SK-N-SH (cell line): ENCODE measurements around the gene STAC3. TPM values are rescaled to one million over a fixed set of nuclear protein-coding genes. Genes with fewer than 3 reads are reported as not detected.

ENCODE experiments used
- CTCF ChIA-PET: fragments of 300-600, 350-600 bp; formaldehyde crosslinking; extraction: SDS; loops from one replicate; lab custom pipeline; 2021; lab: Yijun Ruan, JAX
- POLR2A ChIA-PET: fragments of 350-600 bp; sonication (Branson Sonifier 250); formaldehyde crosslinking; extraction: SDS; loops from one replicate; lab custom pipeline; 2020; ENCODE audit warnings: antibody characterized with exemption, inconsistent platforms; lab: Yijun Ruan, JAX
- DNase-seq: peaks from one replicate; pipeline ENCODE4 v3.0.0; 2012
- H2AFZ ChIP-seq: fragments of 200-600 bp; sonication (generic); 2 replicates; pipeline ENCODE4 v1.8.1; 2016; ENCODE audit warnings: antibody characterized with exemption, mild to moderate bottlenecking, low read depth
- H3F3A ChIP-seq: fragments of 200-600 bp; sonication (generic); replicated peaks from 2 replicates; pipeline ENCODE3; 2016; ENCODE audit warnings: antibody characterized with exemption, mild to moderate bottlenecking; ENCODE audit not compliant: insufficient read depth
- H3K27ac ChIP-seq, 2 experiments: fragments of 200-500 bp in 1 of 2; fragments of 200-600 bp in 1 of 2; sonication (Bioruptor generic) in 1 of 2; sonication (generic), shearing (Covaris generic) in 1 of 2; 2 replicates each; pipeline versions ENCODE4 v1.5.1 to v1.6.1; 2014 to 2016; ENCODE audit warnings: low read depth in 2 of 2, inconsistent platforms in 1 of 2, low read length in 1 of 2, mild to moderate bottlenecking in 1 of 2, mixed read lengths in 1 of 2
- H3K27me3 ChIP-seq: fragments of 200-600 bp; sonication (generic), shearing (Covaris generic); 2 replicates; pipeline ENCODE4 v1.6.1; 2016; ENCODE audit warnings: mixed run types; ENCODE audit not compliant: insufficient read depth
- H3K36me3 ChIP-seq, 2 experiments: fragments of 200-500 bp in 1 of 2; fragments of 200-600 bp in 1 of 2; sonication (Bioruptor generic) in 1 of 2; sonication (generic) in 1 of 2; replicated peaks in 1 of 2; 2 replicates each; pipeline versions ENCODE3 to v1.5.1; 2014 to 2016; ENCODE audit warnings: low read length in 1 of 2, mild to moderate bottlenecking in 1 of 2; ENCODE audit not compliant: insufficient read depth in 2 of 2, control insufficient read depth in 1 of 2
- H3K4me1 ChIP-seq, 2 experiments: fragments of 200-500 bp in 1 of 2; fragments of 200-600 bp in 1 of 2; sonication (Bioruptor generic) in 1 of 2; sonication (generic), shearing (Covaris generic) in 1 of 2; 2 replicates each; pipeline versions ENCODE4 v1.5.1 to v1.6.1; 2014 to 2016; ENCODE audit warnings: low read depth in 1 of 2, low read length in 1 of 2, mixed run types in 1 of 2; ENCODE audit not compliant: insufficient read depth in 2 of 2, control insufficient read depth in 1 of 2
- H3K4me2 ChIP-seq: fragments of 200-600 bp; sonication (generic), shearing (Covaris generic); 2 replicates; pipeline ENCODE4 v1.6.1; 2017; ENCODE audit warnings: mixed run types
- H3K4me3 ChIP-seq, 2 experiments: fragments of 200-500 bp in 1 of 2; fragments of 200-600 bp in 1 of 2; sonication (Bioruptor generic) in 1 of 2; sonication (generic), shearing (Covaris generic) in 1 of 2; 2 replicates each; pipeline versions ENCODE4 v1.5.1 to v1.8.1; 2014 to 2016; ENCODE audit warnings: low read depth in 2 of 2, inconsistent platforms in 1 of 2, low read length in 1 of 2, mild to moderate bottlenecking in 1 of 2, mixed read lengths in 1 of 2, moderate library complexity in 1 of 2
- H3K79me2 ChIP-seq: fragments of 200-600 bp; sonication (generic); 2 replicates; pipeline ENCODE4 v1.8.1; 2017; ENCODE audit warnings: mild to moderate bottlenecking; ENCODE audit not compliant: insufficient read depth
- H3K9ac ChIP-seq: fragments of 200-600 bp; sonication (generic); 2 replicates; pipeline ENCODE4 v1.6.1; 2017; ENCODE audit warnings: mixed run types
- H3K9me2 ChIP-seq: fragments of 200-600 bp; sonication (generic); 2 replicates; pipeline ENCODE4 v1.6.1; 2017; ENCODE audit warnings: mixed run types
- H3K9me3 ChIP-seq: fragments of 200-600 bp; sonication (generic); 2 replicates; pipeline ENCODE4 v1.6.1; 2017; ENCODE audit warnings: mixed run types, mild to moderate bottlenecking, moderate library complexity
- H4K20me1 ChIP-seq: fragments of 200-600 bp; sonication (generic); 2 replicates; pipeline ENCODE4 v1.6.1; 2017; ENCODE audit warnings: mild to moderate bottlenecking, mixed run types; ENCODE audit not compliant: insufficient read depth
- CHD2 ChIP-seq: fragments of 150-350 bp; IDR thresholded peaks from 2 replicates; pipeline ENCODE4 v1.6.1; 2018; ENCODE audit warnings: low read length; ENCODE audit not compliant: partially characterized antibody
- CTCF ChIP-seq: fragments of 200-600 bp; sonication (generic); IDR thresholded peaks from 2 replicates; pipeline ENCODE4 v1.6.1; 2017; ENCODE audit warnings: antibody characterized with exemption, mild to moderate bottlenecking, moderate library complexity
- FOSL2 ChIP-seq: IDR thresholded peaks from 2 replicates; pipeline ENCODE4 v1.4.0; 2012; ENCODE audit warnings: low read depth, mild to moderate bottlenecking, moderate library complexity, borderline replicate concordance
- FOXJ3 ChIP-seq: sonication (generic); formaldehyde crosslinking; IDR thresholded peaks from 2 replicates; pipeline ENCODE4 v1.5.1; 2020; ENCODE audit warnings: mild to moderate bottlenecking, missing genetic modification reagents
- GATA2 ChIP-seq: sonication (generic); formaldehyde crosslinking; IDR thresholded peaks from 2 replicates; pipeline ENCODE4 v1.5.0; 2020; ENCODE audit warnings: mild to moderate bottlenecking, missing genetic modification reagents
- IRF3 ChIP-seq: fragments of 150-350 bp; IDR thresholded peaks from 2 replicates; pipeline ENCODE4 v1.6.1; 2016; ENCODE audit warnings: mild to moderate bottlenecking, low read depth, low read length
- MEF2A ChIP-seq: IDR thresholded peaks from 2 replicates; pipeline ENCODE4 v1.4.0; 2012; ENCODE audit warnings: low read depth, borderline replicate concordance
- MXI1 ChIP-seq: IDR thresholded peaks from 2 replicates; pipeline ENCODE4 v1.6.1; 2012; ENCODE audit warnings: mild to moderate bottlenecking, low read depth, low read length, improper control_type of control experiment
- POLR2AphosphoS5 ChIP-seq: IDR thresholded peaks from 2 replicates; pipeline ENCODE4 v1.6.1; 2012; ENCODE audit warnings: low read depth, low read length
- REST ChIP-seq: IDR thresholded peaks from 2 replicates; pipeline ENCODE4 v1.6.1; 2012; ENCODE audit warnings: mild to moderate bottlenecking, low read depth, low read length, moderate library complexity
- SMC3 ChIP-seq: IDR thresholded peaks from 2 replicates; pipeline ENCODE4 v1.6.1; 2012; ENCODE audit warnings: low read depth, low read length, improper control_type of control experiment
- TAF1 ChIP-seq: IDR thresholded peaks from 2 replicates; pipeline ENCODE4 v1.6.1; 2012; ENCODE audit warnings: low read depth, mild to moderate bottlenecking, low read length, moderate library complexity, borderline replicate concordance
- TCF12 ChIP-seq: IDR thresholded peaks from 2 replicates; pipeline ENCODE4 v1.4.0; 2012
- USF2 ChIP-seq: fragments of 150-350 bp; IDR thresholded peaks from 2 replicates; pipeline ENCODE4 v1.6.1; 2017; ENCODE audit warnings: antibody characterized with exemption, low read length, low read depth, borderline replicate concordance
- YY1 ChIP-seq: IDR thresholded peaks from 2 replicates; pipeline ENCODE4 v1.4.0; 2012; ENCODE audit warnings: low read depth, mild to moderate bottlenecking
- WGBS: methylation state at CpG from one replicate; pipeline ENCODE4 v1.1.6; 2017; ENCODE audit warnings: low lambda C conversion rate; 5-methylcytosine and 5-hydroxymethylcytosine counted together
- polyA plus RNA-seq, 3 experiments: library from polyadenylated mRNA; depleted of rRNA; stranded (reverse); fragments of >200 nt; gene quantifications; 2 replicates each; pipeline ENCODE4 v1.2.3, GENCODE V29; 2012

The STAC3 gene
- polyA plus RNA-seq, 1 of the 3 experiments (the other 2 are of a cell fraction) = 0.76 TPM

GRCh38 chr12:57213058-57213715, 37.8 kb downstream of the STAC3 start (continued):
- TF ChIP-seq REST (no peak), TAF1 (no peak), IRF3 (no peak), MXI1 (peak; percentile 85), CHD2 (peak; percentile 30), TCF12 (no peak), CTCF (peak; percentile 92), FOXJ3 (CRISPR knock-in tag) (no peak), FOSL2 (no peak), MEF2A (no peak), SMC3 (peak; percentile 83), GATA2 (CRISPR knock-in tag) (no peak), POLR2AphosphoS5 (no peak)

DNA sequence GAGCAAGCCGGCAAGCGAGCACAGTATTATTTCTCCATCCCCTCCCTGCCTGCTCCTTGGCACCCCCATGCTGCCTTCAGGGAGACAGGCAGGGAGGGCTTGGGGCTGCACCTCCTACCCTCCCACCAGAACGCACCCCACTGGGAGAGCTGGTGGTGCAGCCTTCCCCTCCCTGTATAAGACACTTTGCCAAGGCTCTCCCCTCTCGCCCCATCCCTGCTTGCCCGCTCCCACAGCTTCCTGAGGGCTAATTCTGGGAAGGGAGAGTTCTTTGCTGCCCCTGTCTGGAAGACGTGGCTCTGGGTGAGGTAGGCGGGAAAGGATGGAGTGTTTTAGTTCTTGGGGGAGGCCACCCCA, 38.3 kb downstream of the STAC3 start:
- Histone ChIP-seq H4K20me1 (0 out of 2 replicates have a peak, but pooled peaks cover 6% of the 10 kb centered on the region), H3K27ac (no peak overlapping the region), H3K9ac (no peak overlapping the region), H3K79me2 (no peaks in the 10 kb centered on the region), H3K4me2 (no peak overlapping the region), H3K4me1 (peaks cover 0 to 27% of the 10 kb centered on the region in 2 experiments; a peak in 1 of 4 replicates), H3K36me3 (peaks cover 0 to 22% of the 10 kb centered on the region in 2 experiments), H3K27me3 (peaks cover 14% of the 10 kb centered on the region), H3K9me2 (no peaks in the 10 kb centered on the region), H3K4me3 (no peak overlapping the region), H3F3A (peaks cover 13% of the 10 kb centered on the region), H2AFZ (no peak overlapping the region), H3K9me3 (no peaks in the 10 kb centered on the region)
- WGBS = 89% methylated on average over 7 of the region's 7 CpGs
- CTCF ChIA-PET = interaction anchor here (0.5 to 15.9 kb wide), 24 partner anchors 10 to 651 kb away, joined by 3 to 937 read pairs (median 8); partner anchors contain the start of genes GLI1, INHBE, SHMT2 and STAC3
- no peak for TF ChIP-seq YY1
- no peak for TF ChIP-seq USF2
- POLR2A ChIA-PET = interaction anchor here (0.6 kb wide), 1 partner anchor 28 kb away, joined by 4 read pairs; no protein-coding TSS in a partner anchor
- no peak for DNase-seq
